WERI-Rb-1 (cell line): ENCODE results near the gene KCNQ2.

Experiments used
- DNase-seq: peaks from one replicate; pipeline ENCODE4 v3.0.0-alpha.2; 2020
- H3K27ac ChIP-seq: fragments of 250-450 bp; sonication (Bioruptor Pico); 2 replicates; pipeline ENCODE4 v1.5.1; 2020; ENCODE audit warnings: mild to moderate bottlenecking, moderate library complexity
- H3K27me3 ChIP-seq: fragments of 250-450 bp; sonication (Bioruptor Pico); 2 replicates; pipeline ENCODE4 v1.5.1; 2021; ENCODE audit warnings: mild to moderate bottlenecking, low read depth, moderate library complexity; ENCODE audit not compliant: insufficient read depth, severe bottlenecking
- H3K36me3 ChIP-seq: fragments of 250-450 bp; sonication (Bioruptor Pico); 2 replicates; pipeline ENCODE4 v1.5.1; 2020; ENCODE audit warnings: mild to moderate bottlenecking, moderate library complexity
- H3K4me3 ChIP-seq: 2 replicates; pipeline ENCODE4 v1.5.1; 2011; ENCODE audit warnings: low read depth, mild to moderate bottlenecking, control low read depth, low read length
- H3K9me3 ChIP-seq: fragments of 250-450 bp; sonication (Bioruptor Pico); 2 replicates; pipeline ENCODE4 v1.5.1; 2021; ENCODE audit warnings: mild to moderate bottlenecking, moderate library complexity; ENCODE audit not compliant: severe bottlenecking
- CTCF ChIP-seq: IDR thresholded peaks from 2 replicates; pipeline ENCODE4 v1.5.1; 2011; ENCODE audit warnings: low read depth, mild to moderate bottlenecking, control low read depth, inconsistent platforms, low read length

Gene KCNQ2

GRCh38 chr20:63402860-63403220 is 69.6 kb downstream of the KCNQ2 start:
- no peak overlapping the region for H3K4me3 ChIP-seq
- DNase-seq = no peak
- H3K27ac ChIP-seq = no peak overlapping the region
- no peaks in the 10 kb centered on the region for H3K36me3 ChIP-seq
- H3K9me3 ChIP-seq = no peaks in the 10 kb centered on the region
- TF ChIP-seq CTCF = no peak
- H3K27me3 ChIP-seq = no peaks in the 10 kb centered on the region

- no peaks in the 10 kb centered on the region for H3K27me3 ChIP-seq
- no peak overlapping the region for H3K4me3 ChIP-seq
- H3K27ac ChIP-seq = no peak overlapping the region
- TF ChIP-seq CTCF = no peak
- no peaks in the 10 kb centered on the region for H3K9me3 ChIP-seq
- no peak for DNase-seq
- H3K36me3 ChIP-seq = no peaks in the 10 kb centered on the region
Observed at GRCh38 chr20:63402181-63402859, 70.1 kb downstream of the KCNQ2 start.

DNA sequence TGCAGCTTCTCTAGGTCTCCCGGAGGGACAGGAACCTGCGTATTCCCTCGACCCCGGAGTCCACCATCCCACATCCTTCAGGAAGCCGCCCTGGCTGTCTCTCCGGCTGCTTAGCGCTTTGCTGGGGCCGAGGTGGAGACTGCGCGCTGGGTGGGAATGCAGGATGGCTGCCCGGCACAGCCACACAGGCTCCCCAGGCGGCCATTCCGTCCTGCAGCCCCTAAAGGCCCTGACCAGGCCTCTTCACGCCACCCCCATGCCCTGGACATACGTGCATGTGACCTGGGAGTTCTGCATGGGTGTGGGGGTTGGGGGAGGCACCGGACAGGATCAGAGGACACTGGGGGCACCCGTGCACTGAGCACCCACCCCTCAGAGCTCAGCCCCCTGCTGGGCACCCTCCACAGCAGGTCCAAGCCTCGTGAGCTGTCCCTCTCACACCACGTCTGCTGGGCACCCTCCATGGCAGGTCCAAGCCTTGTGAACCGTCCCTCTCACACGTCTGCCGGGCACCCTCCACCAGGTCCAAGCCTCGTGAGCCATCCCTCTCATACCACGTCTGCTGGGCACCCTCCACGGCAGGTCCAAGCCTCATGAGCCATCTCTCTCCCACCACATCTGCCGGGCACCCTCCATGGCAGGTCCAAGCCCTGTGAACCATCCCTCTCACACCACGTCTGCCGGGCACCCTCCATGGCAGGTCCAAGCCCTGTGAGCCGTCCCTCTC is 70.9 kb downstream of the KCNQ2 start:
- H3K36me3 ChIP-seq = no peaks in the 10 kb centered on the region
- H3K27me3 ChIP-seq = no peaks in the 10 kb centered on the region
- no peak overlapping the region for H3K27ac ChIP-seq
- H3K9me3 ChIP-seq = no peaks in the 10 kb centered on the region
- H3K4me3 ChIP-seq = no peak overlapping the region
- TF ChIP-seq CTCF = no peak
- DNase-seq = no peak

- H3K36me3 ChIP-seq = no peaks in the 10 kb centered on the region
- no peaks in the 10 kb centered on the region for H3K9me3 ChIP-seq
- no peak overlapping the region for H3K27ac ChIP-seq
- DNase-seq = no peak
- H3K4me3 ChIP-seq = no peak overlapping the region
- H3K27me3 ChIP-seq = no peaks in the 10 kb centered on the region
- TF ChIP-seq CTCF = no peak
Observed at GRCh38 chr20:63400486-63401210, 71.8 kb downstream of the KCNQ2 start.

DNA sequence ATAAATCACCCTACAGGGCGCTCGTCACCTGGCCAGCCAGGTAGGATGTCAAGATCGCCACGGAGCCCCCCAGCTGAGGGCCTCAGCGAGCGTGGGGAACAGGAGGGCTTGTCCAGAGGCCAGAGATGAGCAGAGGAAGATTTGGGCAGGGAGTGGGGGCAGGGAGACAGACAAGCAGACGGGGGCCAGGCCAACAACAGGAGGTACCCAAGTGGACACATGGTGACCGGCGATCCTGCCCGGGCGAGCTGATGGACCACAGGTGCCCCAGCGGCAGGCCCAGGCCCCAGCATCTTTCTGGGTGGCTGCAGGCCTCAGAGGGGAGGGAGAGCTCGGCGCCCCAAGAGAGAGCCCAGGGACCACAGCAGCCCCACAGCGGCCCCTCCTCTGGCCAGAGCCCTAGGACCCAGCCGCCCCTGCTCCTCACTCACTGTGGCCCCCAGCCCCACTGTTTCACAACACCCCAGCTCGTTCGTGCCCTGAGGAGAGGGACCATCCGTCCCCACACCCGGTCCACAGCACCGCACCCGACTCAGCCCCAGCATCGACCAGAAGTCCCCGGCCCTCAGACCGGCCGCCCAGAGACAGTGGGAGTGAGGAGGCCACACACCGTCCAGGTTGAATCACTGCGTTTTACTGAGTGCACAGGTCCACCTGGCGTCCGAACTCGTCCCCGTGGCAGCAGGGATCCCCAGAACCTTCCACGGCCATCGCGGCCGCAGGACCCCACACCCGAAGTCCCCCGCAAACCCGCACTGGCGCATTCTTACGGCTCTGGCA is 72.7 kb downstream of the KCNQ2 start:
- H3K27ac ChIP-seq = no peak overlapping the region
- H3K27me3 ChIP-seq = no peaks in the 10 kb centered on the region
- TF ChIP-seq CTCF = no peak
- H3K36me3 ChIP-seq = no peaks in the 10 kb centered on the region
- DNase-seq = no peak
- H3K9me3 ChIP-seq = no peaks in the 10 kb centered on the region
- H3K4me3 ChIP-seq = no peak overlapping the region
